Measurements from ENCODE around the gene COL4A1.

COL4A1 gene

DNA sequence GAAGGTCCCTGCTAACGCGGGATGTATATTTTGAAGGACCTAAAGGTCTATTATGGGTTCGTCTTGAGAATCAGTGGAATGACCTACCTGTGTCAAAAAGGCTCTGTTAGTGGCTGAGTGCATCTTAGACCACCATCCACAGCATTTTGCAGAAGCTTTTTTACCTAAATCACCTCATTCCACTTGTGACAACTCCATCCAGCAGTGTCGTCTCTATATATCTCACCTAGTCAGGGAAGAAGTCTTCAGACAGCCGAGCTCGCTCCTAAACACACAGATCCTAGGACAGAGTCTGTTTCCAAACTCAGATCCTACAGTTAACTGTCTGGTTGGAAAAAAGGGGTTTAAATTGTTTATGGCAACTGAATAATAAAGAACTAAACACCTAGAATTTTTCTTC, 33.7 kb downstream of the COL4A1 start:
- DNase-seq (ENCODE audit: low spot score) = no peak

DNA sequence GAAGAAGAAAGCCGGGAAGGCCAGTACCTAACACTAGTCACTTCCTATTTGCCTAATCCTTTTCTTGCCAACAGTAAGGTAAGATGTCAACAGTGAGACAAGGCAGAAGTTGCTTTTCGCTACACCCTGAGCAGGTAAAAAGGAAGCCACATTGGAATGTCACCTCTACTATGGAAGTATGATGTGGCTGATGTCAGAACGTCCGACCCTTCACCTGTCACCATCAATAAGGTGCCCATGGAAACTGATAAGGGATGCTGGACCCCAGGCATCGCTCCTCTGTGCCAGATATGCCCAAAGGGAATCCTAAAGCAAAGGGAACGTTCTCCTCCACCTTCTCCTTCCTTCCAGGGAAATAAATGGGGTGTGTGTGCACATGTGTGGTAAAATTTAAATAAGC, 34.3 kb downstream of the COL4A1 start:
- DNase-seq (ENCODE audit: low spot score) = no peak

DNA sequence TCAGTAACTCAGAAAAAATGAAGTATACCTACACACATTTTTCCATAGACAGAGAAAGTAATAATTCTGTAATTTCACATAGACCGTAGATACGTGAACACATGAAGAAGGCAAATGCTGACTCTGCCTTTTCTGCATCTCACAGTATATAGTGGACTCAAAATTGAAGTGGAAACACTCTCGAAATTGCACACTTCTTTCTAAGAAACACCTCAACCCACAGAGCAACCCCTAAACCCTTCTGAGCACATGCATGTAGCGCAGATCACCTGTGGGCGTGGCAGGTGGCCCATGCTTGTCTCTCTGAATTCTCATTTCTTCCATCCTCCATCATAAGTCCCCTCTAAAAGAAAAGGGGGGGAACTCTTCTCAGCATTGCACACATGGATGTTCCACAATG, 34.7 kb downstream of the COL4A1 start:
- no peak for DNase-seq (ENCODE audit: low spot score)

DNA sequence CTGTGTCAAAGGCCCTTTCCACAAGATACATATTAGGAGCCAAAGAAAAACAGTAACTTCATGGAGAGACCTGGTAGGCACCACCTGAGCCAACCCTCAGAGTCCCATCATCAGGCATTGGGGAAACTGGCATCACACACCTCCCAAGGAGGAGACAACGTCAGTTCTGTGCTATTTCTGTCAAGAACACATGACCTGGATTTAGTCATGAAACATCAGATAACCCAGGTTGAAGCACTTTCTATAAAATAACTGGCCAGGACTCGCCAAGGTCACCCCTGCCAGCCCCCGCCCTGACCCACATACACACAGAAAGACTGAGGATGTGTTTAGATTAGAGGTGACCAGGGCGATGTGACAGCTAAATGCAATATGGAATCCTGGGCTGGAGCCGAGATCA, 35.6 kb downstream of the COL4A1 start:
- DNase-seq (ENCODE audit: low spot score) = no peak

DNA sequence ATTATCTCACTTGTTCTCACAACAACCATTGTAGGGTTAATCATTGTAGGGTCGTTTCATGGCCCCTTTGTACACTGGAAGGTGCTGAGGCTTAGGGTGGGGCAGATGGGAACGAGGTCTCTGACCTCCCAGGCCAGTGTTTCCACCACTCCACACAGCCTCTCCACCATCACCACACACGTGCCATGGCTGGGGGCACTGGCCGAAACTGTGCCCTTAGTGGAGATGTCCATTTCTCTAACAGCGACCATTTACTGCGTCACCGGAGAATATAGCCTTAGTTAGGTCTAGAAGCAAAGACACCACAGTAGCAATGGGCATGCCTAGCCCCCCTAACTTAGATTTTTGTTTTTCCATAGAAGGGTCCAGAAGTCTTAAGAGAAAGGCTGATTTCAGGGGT, 36.5 kb downstream of the COL4A1 start:
- DNase-seq (ENCODE audit: low spot score) = no peak

DNA sequence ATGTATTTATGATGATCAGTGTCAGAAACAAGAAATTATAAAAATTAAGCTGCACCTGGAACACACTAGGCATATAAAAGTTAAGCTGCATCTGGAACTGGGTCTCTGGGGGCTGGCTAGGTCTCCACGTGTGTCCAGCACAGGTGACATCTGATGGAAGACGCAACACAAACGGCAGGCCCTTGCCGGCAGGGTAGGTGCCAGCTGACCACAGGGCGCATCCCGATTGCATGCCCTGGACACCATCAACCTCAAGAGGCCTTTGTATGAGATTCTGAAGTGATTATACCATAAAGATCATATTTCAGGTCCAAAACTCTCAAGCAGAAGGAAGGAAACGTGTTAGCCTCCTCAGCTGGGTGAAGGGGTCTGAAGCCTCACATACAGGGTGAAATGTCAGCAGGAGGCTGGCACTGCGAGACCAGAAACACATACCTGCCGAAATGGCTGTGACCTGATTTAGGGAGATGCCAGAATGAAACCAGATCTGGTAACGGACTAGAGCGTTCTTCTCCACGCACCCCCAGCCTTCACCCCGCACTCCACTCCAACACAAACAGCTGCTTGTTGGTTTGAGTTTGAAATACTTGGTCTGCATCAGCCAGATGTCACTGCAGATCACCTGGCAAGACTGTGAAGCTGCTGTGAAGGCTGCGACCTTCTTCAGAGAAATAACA, 37.3 kb downstream of the COL4A1 start:
- DNase-seq (ENCODE audit: low spot score) = no peak

DNA sequence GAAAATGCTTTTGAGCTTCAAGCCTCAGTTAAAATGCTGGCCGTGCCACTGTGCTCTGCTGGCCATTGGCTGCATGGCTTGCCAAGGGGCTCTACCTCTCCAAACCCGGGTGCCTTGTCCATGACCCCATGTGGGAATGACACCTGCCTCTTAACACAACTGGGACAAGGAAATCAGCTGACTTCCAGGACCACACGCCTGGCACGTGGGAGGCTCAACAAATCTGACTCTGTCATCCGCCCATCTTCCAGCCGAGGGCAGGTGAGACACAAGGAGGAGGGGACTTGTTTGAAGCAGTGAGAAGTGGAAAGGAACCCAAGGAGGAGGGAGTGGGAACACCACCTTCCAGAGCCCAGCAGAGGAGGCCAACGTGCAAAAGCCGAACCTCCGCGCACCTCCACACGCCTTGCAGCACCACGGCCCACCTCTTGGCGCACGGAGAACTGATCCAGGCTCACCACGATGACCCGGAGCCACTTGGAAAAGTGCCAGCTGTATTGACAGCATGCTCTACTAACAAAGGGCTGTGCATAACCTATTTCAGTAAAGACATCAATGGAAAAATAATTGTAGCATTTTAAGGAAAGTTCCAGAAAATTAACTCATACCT, 38.3 kb downstream of the COL4A1 start:
- no peak for DNase-seq (ENCODE audit: low spot score)

DNA sequence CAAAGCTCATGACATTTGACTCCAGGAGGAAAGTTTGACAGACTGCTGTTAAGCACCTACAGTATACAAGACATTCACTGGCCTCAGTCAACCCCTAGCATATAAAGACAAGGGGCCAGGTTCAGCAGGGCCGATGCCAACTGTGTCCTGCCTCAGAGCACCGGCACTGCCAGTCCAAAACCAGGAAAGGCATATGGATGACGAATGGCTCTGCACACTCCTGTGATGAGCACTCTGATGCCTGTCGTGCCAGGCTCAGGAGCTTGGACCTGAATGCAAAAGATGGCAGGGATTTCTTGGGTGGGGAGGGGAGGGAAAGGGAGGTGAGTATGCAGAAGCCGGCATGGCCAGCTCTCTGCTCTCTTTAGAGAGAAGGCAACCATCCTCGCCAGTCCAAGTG, 38.9 kb downstream of the COL4A1 start:
- DNase-seq (ENCODE audit: low spot score) = no peak

DNA sequence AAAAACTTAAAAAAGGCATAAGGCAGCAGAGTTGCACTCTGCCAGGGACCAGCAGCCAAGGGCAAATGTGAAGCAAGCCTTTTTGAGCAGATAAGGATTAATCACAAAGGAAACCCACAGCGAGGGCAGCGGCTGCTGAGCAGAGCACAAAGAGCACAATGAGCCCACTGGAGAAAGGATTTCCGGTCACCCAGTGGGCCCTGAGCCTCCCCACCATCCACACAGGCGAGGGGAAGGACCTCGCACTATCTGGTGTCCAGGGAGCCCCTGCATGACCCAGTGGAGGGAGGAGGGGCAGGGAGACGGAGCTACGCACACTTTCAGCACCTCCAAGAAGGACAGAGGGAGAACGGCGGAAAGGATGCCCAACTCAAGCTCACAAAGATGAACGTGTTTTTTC, 40.0 kb downstream of the COL4A1 start:
- no peak for DNase-seq (ENCODE audit: low spot score)

DNA sequence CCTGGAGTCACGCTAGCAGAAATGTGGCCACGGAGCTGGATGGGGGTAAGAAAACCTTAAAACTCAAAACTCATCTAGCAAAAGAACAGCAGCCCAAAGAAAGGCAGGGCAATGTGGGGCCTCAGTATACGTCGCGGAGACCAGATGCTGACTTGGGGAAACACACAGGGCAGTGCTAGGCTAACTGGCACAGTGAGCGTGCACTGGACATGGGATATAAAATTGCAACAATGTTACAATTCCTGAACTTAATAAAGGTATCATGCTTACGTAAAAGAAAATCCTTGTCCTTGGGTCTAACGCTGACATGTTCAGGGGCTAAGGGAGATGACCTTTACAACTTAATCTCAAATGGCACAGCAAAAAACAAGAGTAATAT, 40.5 kb downstream of the COL4A1 start:
- no peak for DNase-seq (ENCODE audit: low spot score)

DNA sequence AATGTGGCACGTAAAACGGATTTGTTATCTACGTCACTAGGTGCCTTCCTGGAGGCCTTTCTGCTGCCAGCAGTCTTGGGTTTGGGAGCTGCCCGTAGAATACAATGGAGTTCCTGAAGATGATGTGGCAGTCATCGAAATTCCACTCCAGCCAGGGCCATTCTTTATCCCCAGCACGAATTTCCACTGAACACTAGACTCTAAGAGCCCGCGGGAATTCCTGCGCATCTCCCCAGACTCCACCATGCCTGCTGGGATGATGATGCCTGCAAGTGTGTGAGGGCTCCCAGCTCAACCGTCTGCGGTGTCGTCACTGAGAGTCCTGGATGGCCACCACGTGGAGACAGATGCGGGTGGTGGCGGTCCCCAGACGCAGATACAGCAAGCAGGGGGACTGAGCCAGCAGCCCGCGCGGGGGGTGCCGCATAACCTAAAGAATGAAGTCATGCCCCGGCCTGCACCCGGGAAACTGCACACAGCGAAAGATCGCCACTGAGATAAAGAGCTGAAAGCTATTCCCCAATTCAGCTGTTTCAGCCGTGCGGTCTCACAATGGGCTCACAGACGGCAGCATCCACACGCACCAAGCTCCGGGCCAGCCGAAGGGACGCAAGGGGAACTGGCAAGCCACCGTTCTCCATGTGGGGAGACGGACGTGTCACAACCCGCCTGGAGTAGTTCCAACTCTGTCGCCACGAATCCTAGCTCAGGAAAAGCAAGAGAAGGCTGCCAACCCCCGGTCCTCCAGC, 41.1 kb downstream of the COL4A1 start:
- DNase-seq (ENCODE audit: low spot score) = no peak

DNA sequence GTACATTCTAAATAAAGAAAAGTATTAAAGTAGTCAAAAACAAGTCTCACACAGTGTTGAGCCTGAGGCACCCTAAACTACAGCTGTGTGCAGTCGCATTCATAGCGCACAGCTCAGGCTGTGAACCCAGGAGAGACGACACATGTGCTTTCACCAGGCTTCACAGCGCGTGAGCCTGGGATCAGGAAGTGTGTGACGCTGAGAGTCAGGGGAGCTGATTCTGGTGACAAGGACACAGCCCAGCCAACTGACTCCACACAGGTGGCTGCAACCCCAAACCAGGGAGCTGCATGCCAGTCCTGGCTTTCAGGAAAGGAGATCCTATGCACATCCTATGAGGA, 41.6 kb downstream of the COL4A1 start:
- no peak for DNase-seq (ENCODE audit: low spot score)

DNA sequence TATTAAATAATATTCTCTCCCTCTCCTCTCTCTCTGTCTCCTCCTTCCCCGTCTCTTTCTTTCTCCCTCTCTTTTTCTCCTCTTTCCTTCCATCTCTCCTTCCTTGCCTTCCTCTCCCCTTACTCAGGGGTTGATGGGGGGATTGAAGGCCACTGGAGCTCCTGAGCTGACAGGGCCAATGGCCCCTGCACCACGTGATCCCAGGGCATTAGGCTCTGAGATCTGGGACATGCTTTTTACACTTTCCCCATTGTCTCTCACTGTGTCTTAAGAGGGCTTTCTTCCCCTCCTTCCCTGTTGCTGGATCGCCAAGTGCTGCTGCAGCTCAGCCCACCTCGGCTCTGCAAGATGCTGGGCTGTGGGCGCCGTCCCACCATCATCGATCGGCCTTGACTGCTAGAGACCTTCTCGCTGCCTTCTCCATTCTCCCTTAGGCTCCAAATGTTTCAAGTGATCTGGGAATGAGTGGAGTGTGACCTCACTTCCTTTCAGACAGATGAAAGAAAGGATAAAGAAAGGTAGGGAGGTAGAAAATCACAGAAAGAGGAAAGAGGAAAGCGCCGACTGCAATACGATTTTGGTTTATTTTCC, 42.2 kb downstream of the COL4A1 start:
- DNase-seq (ENCODE audit: low spot score) = no peak

DNA sequence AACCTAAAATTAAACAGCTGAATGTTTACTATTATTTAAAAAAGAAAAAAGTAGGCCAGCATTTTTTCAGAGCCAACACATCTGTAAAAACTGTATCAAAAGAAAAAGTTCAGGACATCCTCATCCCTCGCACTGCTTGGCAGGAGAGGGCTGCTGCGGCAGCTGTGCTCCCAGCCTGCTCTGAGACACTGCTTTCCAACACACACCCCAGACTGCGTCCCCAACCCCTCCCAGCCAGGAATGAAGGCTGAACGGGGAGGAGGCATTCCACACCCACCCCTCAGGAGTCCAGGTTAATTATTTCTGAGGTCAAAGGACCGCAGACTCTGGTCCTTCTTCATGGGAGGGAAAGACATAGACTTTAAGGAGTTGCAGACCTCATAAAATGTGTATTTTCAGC, 43.1 kb downstream of the COL4A1 start:
- no peak for DNase-seq (ENCODE audit: low spot score)

DNA sequence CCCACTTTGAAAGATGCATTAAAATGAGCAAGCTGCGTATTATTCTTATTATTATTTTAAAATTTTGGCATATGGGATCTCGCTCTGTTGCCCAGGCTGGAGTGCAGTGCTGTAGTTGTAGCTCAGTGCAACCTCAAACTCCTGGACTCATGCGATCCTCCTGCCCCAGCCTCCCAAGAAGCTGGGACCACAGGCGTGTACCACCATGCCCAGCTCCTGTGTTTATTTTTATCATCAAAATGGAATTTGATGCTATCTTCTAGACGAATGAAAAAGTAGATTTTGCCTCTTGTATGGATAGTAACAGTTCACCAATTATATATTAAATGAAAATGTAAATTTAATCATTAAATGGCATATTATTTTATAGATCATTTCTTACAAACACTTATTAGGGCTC, 43.6 kb downstream of the COL4A1 start:
- no peak for DNase-seq (ENCODE audit: low spot score)

DNA sequence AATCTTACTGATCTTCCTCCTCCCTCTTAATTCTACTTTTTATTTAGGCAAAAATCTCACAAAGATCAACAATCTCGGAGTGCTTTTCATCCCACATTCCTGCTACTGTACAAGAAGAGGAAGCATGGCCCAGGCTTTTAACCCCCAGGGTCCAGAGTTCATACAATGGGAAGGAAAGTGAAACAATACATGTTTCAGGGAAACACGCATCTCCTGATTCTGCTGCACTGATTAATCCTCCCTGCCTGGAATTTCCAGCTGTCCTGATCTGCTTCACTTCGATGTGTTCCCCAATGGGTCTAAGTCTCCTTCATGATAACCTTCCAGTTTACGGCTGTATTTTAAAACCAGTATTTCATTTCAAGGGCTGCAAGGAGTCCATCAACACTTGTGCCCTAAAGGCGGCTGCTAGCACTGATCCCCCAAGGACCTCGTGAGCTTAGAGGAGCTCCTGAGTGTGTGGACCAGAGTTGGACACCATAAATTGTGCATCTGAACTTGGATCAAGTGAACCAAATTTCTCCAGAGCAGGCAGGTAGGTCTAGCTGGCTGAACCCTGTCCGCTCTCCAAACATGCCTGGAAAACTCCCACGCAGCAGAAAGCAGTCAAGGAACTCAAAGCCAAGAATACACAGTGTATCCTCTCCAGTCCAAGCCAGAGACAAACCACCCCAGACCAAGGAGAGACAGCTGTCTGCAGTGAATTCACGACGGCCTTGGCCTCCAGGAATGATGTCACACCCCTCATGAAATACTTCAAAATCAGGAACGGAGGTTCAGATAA, 44.3 kb downstream of the COL4A1 start:
- DNase-seq (ENCODE audit: low spot score) = no peak

DNA sequence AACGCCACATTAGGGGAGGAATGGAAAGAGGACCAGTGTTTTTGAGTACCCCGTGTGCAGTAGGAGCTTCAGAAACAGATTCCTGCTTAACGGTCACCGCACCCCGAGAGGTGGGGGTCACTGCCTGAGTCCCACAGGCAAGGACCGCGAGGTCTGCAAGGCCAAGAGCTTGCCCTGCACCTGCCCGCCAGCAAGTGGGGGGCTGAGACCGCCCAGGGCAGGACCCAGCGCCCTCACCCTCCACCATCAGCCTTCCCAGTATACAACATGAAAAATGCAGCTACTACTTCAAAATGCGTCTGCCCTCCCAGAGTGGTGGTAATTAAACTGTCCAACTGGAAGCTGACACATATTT, 44.9 kb downstream of the COL4A1 start:
- no peak for DNase-seq (ENCODE audit: low spot score)

DNA sequence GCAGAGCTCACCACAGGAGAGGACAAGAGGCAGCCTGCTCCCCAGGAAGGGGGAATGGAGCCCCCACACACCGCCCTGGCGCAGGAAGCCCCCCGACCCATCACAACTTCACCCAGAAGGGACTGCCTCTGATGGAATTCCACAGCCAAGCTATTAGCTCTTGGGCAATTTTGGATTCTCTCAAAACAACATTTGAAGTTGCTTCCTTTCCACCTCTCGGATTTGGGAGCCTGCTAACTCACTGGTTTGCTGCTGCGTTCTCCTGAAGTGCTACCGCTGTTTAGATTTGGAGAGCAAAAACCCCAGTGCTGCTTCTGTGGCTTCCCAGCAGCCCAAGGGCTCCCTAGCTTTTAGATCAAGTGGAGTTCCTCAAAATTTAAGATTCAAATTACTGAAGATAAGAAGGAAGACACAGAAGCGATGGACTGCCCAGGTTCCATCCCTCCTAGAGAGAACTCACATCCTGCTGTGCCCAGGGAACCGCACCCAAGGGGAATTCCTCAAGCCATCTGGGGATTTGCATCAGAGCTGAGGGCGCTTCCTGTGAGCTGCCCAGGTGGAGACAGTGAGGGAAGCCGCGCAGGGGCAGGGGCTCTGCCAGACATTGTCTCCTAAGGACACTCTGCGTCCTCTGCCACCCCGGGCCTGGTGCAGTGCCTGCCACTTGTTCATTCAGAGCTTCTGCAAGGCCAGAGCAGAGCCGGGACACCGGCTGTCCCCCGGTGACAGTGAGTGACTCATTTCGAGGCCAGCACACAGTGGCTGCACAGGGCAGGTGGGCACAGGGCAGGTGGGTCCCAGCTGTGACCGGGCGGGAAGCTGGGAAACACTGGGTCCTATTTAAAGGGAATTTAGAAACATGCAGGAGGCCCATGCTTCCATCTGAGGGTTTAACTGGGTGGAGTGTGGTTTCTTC, 45.5 kb downstream of the COL4A1 start:
- no peak for DNase-seq (ENCODE audit: low spot score)

DNA sequence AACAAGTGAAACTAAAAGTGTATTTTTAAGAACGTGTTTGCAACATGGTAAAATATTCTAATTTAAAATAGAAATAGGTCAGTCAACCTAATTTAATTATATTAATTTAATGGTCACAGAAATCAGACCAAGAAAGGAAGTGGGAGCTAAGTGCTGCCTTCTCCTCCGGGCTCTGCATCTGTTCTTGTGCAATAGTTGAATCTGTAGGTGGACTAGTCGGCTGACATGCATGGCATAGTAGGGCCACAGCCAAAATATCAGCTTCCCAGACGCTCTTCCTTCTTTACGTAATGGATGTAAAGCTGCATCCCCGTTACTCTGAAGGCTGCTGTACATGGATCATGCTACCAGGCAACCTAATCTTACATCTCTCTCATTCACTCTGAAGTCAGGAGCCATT, 47.3 kb downstream of the COL4A1 start:
- no peak for DNase-seq (ENCODE audit: low spot score)

DNA sequence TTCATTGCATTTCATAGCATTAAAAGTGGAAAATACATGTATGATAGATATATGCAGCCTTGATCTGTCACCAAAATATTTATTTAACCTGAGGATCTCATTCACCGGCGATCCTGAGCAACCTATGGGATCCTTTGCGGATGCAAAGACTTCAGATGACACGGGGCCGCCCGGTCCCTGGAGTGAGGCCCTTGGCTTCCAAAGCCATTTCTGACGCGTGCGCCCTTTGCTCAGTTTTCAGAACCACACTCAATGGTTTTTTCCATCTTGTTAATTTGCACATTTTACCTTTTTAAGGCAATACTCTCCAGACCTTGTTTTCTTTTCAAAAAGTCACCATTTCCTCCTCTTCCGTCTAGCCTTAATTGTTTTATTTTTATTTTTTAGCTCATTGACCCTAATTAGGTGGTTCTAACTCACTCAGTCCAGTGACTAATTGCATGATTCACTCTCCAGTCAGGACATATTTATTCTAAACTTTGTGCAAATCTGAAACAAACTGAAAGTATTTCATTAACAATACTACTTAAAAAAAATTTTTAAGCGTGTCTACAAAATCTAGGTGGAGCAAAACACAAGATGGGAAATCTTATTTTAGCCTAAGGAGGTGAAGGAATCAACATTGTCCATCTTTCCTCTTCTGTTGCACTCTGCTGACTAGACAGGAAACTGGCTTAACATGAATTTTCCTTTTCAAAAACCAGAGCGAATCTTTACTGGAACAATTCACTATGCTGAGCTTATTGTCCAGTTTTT, 47.9 kb downstream of the COL4A1 start:
- no peak for DNase-seq (ENCODE audit: low spot score)

DNA sequence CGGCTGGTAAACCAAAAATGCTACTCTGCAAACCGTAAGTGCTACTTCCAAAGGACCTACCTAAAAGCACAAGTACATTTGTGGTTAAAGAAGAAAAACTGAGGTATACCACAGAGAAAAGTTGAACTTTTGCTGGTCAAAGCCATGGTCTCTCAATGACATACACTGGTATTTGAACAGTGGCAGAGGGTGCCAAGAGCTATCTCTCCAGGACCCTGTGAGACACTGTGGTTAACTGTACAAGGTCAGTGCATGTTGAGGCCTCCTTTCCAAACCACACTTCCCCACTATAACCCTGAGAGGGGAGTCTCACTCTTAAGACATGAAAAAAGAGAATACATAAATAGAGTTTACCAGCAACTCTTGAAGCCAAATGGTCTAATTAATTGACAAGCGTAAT, 49.5 kb downstream of the COL4A1 start:
- DNase-seq (ENCODE audit: low spot score) = no peak
